HG03175 (cell line): Measurements from ENCODE around the gene STK17A.

Experiments
- ATAC-seq: cut with Tn5 transposase; IDR thresholded peaks from one replicate; pipeline ENCODE4 v1.9.1; 2021; ENCODE audit warnings: mild to moderate bottlenecking, moderate library complexity; ENCODE audit not compliant: unreplicated experiment

STK17A gene

DNA sequence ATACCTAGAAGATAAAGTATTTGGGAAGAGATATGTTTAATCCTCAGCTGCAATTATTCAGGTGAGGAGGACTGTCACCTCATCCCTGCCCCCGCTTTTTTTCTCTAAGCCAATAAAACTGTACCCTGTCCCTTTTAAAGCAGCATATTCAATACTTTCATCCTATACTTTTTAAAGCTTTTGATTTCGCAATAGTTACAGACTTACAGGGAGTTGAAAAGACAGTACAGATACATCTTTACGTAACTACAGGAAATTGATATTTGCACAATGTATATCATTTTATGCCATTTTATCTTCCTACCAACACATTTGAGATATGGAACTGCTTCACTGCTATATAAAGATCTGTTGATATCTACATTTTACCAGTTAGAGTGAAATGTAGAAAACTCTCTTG lies 47.6 kb downstream of the STK17A start:
- ATAC-seq: no peak

DNA sequence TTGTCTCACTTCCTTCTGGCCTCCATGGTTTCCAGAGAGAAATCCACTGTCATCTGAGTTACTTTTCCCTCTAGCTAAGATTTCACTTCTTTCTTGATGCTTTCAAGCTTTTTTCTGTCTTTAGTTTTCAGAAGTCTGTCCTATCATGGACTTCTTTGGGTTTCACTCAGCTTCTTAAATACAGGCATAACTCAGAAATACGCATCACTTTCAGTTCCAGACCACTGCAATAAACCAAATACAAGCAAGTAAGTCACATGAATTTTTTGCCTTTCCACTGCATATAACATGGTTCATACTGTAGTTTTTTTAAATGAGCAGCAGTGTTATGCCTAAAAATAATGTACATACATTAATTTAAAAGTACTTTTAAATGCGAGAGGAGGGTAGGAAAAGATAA lies 48.7 kb downstream of the STK17A start:
- ATAC-seq: no peak

- no peak for ATAC-seq
Measured at GRCh38 chr7:43632746-43633145, 49.8 kb downstream of the STK17A start.

- ATAC-seq: no peak
Measured at GRCh38 chr7:43634384-43634783, 51.5 kb downstream of the STK17A start.

DNA sequence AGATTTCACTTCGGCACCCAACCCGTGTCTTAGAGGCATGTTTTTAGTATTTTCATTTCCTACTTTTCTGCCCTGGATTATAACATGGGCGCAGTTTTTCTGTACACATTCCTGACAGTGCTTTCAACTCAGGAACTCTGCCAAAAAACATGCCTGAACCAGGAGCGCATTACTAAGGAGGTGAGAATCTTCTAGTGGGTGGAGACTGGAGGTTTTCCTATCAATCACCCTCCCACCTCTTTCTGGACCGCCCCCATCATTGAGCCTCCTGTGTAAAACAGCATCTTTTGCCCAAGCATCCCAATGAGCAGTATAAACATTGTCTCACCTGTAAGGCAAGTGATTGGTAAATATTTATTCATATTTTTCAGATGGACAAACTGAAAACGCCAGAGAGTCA lies 53.2 kb downstream of the STK17A start:
- ATAC-seq: no peak

DNA sequence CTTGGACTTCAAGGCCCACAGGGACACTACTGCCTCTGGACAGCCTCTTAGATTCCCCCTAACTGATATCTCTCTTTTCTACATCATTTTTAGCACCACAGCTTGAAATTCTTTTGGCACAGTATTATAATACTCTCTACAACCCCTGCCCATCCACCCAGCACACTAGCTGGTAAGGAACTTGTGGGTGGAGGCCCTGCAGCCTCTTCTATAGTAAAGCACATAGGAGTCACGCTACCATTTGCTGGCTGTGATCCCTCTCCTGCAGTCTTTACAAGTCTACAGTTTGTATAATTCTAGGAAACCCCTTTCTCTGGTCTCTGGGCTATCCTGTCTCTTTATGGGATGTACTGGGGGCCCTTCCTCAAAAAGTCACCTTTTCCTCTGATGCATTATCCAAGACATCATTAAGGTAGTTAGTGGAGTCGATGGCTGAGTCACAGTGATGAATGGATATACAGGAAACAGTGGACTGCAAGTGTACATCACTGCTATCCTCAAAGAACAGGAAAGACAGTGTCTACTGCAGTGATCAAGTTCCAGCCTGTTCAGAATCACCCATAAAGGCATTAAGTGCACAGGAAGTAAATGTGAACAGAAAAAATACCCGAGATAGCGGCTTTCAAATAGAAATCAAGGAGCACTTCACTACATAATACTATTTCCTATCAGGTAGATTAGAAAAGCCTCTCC lies 54.4 kb downstream of the STK17A start:
- ATAC-seq: no peak

- ATAC-seq: no peak
Measured at GRCh38 chr7:43639858-43640491, 57.1 kb downstream of the STK17A start.

- no peak for ATAC-seq
Measured at GRCh38 chr7:43640679-43641078, 57.8 kb downstream of the STK17A start.

DNA sequence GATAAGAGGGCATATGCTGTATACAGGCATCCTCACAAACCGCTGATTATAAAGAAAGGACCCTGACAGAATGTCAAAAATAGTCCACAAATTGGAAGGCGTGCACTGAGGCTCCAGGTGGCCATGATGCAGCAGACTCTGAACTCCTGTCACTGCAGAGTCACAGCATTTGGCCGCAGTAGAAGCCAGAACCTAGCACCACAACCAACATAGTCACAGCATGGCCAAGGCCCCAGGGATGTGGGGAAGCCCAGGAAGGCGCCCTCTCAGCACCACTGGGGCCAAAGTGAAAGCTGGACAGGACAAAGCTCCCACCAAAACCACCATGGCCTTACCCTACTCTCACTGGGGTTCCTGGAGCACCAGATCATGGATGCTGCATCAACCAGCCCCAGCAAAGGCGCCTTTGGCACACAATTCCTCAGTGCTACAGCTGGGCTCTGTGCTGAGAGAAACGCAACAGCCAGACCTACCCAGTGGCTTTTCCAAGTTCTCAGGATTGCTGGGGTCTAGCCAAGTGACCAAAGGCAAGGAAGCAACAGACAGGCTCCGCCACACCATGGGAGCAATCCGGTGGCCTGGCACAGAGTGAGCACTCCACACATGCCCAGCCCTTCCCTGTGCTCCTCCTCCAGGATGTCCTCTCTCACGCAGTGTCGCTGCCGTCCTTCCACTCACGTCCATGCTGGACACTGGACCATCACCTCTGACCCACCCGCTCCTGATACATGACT lies 60.2 kb downstream of the STK17A start:
- no peak for ATAC-seq

DNA sequence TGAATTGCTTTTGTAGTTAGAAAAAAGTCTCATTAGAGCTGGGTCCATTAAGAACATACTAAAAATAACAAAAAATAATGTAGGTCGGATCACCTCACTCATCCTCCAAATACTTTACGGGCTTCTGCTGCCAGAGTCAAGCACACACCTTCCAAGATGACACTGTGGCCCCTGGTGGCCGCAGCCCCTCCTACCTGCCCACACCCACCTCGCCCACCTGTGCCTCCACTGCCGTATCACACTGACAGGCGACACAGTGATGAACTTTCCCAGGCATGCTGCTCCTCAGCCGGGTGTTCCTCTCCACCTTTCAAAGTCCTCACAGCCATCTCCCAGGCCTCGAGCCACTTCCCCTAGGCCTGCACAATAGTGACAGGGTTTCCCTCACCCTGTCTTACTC lies 60.9 kb downstream of the STK17A start:
- no peak for ATAC-seq

DNA sequence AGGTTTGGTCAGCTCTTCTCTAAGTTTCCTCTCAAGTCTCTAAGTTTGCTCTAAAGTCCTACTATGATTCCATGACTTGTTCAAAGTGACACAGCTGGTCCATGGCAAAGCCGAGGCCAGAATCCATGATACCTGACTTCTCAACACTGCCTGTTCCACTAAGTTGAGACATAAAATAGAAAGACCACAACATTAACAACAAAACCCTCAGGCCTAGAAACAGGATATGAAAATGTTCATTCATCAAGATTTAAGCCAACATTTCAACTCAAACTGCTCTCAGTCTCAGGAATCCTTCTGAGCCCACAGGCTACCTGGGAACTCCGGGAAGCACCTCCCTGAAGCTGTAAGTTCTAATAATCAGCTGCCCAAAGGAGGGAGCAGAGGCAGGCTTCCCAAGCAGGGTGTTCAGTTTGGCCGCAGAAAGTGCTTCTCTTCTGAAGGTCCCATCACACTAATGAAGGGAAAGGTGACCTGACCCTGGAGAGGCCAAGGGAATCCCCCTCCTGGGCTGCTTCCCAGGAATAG lies 62.9 kb downstream of the STK17A start:
- no peak for ATAC-seq

- ATAC-seq: no peak
Measured at GRCh38 chr7:43646603-43647338, 63.9 kb downstream of the STK17A start.

- no peak for ATAC-seq
Measured at GRCh38 chr7:43647339-43647672, 64.4 kb downstream of the STK17A start.

GRCh38 chr7:43647673-43648472 lies 65.0 kb downstream of the STK17A start:
- ATAC-seq: no peak

DNA sequence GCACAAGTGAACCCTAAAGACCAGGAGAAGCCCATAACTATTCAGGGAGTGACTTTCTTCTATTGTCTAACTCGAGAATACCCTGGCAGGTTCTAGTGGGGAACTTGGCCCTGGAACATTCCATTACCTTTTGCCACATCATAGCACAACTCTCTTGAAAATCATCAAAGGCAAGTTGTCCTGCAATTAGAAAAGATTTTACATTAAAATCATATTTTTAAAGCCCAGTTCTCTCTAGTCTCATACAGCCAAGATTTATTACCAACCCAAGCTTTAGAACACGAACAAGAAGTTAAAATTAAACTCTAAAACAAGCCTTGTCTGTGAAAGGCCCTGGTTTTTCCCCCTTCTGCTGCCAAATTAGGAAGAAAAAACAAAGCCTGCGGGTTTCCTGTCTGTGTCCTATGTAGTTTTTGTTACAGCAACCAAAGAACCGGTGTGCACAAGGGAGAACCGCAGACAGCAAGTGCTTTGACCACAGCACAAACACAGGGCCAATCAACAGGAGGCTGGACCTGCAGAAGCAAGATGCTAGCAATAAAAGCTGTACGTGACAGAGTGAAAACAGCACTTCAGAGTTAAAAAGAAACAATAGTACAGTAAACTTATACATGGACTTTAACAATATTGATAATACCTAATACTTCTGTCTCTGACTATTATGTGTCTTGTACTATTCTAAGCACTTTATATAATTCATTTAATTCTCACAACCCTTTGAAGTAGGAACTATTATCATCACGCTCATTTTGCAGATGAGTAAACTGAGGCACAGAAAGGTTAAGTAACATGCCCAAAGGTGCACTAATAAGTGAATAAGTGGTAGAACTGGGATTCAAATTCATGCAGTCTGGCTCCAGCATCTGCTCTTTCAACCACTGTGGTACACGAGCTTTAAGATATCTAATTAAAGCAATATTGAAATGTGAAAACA lies 65.8 kb downstream of the STK17A start:
- peak; percentile 49 for ATAC-seq

GRCh38 chr7:43649755-43650274 lies 66.9 kb downstream of the STK17A start:
- peak; percentile 80 for ATAC-seq

DNA sequence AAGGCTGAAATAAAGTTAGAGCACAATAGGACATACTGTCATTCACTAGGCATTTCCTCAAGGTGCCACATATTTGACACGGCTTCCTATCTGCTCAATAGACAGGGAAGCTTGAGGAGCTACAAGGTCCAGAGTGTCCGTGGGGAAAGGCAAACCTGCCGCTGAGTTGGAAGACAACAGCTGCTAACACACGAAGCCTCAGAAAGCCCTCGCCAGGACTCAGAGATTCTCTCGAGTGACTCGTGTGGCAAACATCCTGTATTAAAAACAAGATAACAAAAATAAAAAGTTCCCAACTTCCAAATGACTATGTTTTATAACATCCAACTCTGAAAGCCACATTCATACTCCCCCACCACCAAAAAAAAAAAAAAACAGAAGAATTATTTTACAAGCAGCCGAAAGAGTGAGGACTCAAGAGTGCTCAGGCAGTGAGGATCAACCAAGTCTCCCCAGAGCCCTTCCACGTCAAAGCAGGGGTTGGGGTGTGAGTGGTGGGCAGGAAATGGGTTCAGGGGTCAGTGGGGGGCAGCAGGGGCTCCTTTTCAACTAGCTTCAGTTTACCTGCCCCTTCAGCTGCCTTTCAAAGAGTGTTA lies 67.6 kb downstream of the STK17A start:
- ATAC-seq: no peak

GRCh38 chr7:43652364-43652763 lies 69.5 kb downstream of the STK17A start:
- no peak for ATAC-seq

GRCh38 chr7:43653466-43653865 lies 70.6 kb downstream of the STK17A start:
- no peak for ATAC-seq
